ENCODE measurements around the gene CPNE8. TPM values are rescaled to one million over a fixed set of nuclear protein-coding genes. Genes with fewer than 3 reads are reported as not detected.

Gene CPNE8
- polyA plus RNA-seq, 2 of the 4 experiments (the other 2 are of a cell fraction): 8.0 to 30.1 TPM

- H3K9me3 ChIP-seq: no peaks in the 10 kb centered on the region
- TF ChIP-seq ESRRA (IDR thresholded peaks at IDR 0.05; ENCODE audit: borderline replicate concordance, low read length) (no peak), NPAS2 (CRISPR knock-in tag; IDR thresholded peaks at IDR 0.05; ENCODE audit: borderline replicate concordance) (no peak), RNF2 (IDR thresholded peaks at IDR 0.05; ENCODE audit: borderline replicate concordance, low read depth) (no peak), KDM1A (IDR thresholded peaks at IDR 0.05; ENCODE audit: low read depth) (no peak), SREBF2 (IDR thresholded peaks at IDR 0.05) (no peak), HMGXB4 (CRISPR knock-in tag; IDR thresholded peaks at IDR 0.05; ENCODE audit: borderline replicate concordance) (no peak), POLR2AphosphoS2 (conservative IDR thresholded peaks at IDR 0.05; ENCODE audit: low read length) (no peak), MAFK (IDR thresholded peaks at IDR 0.05; ENCODE audit: partially characterized antibody) (peak; percentile 83)
- no peak for ATAC-seq
- H3K4me1 ChIP-seq: no peaks in the 10 kb centered on the region
- no peak overlapping the region for H3K27ac ChIP-seq
- ChIA-PET CTCF (interaction anchor here (1.3 kb wide), 1 partner anchor 10 kb away, joined by 3 read pairs; no protein-coding TSS in a partner anchor), POLR2A (no interaction called here)
- H3K4me2 ChIP-seq: no peak overlapping the region
- no peak for DNase-seq (ENCODE audit: low read depth in 1 of 2, low spot score in 1 of 2)
- no peak overlapping the region for H3K4me3 ChIP-seq
- FAIRE-seq: no peak
- WGBS (ENCODE audit: missing lambda C conversion rate): 91% methylated on average over 1 of the region's 1 CpG
Measured at GRCh38 chr12:38697289-38697688, 208.1 kb downstream of the CPNE8 start.

GRCh38 chr12:38695057-38695456 is 210.3 kb downstream of the CPNE8 start:
- ChIA-PET POLR2A (no interaction called here), CTCF (no interaction called here)
- Histone ChIP-seq H3K9me3 (no peaks in the 10 kb centered on the region), H3K4me1 (no peaks in the 10 kb centered on the region), H3K4me2 (no peak overlapping the region), H3K27ac (no peak overlapping the region), H3K4me3 (no peak overlapping the region)
- 90% methylated on average over 3 of the region's 3 CpGs for WGBS (ENCODE audit: missing lambda C conversion rate)
- ATAC-seq (no peak), DNase-seq (ENCODE audit: low read depth in 1 of 2, low spot score in 1 of 2) (no peak), FAIRE-seq (no peak)
- TF ChIP-seq HOXA7 (CRISPR knock-in tag; IDR thresholded peaks at IDR 0.05) (no peak), REST (IDR thresholded peaks at IDR 0.05) (no peak), MAFK (IDR thresholded peaks at IDR 0.05; ENCODE audit: partially characterized antibody) (no peak), HMGXB4 (CRISPR knock-in tag; IDR thresholded peaks at IDR 0.05; ENCODE audit: borderline replicate concordance) (no peak), BHLHE40 (IDR thresholded peaks at IDR 0.05; ENCODE audit: low read depth, low read length) (no peak), TFCP2L1 (CRISPR knock-in tag; IDR thresholded peaks at IDR 0.05) (no peak), NR3C1 (IDR thresholded peaks at IDR 0.05) (no peak), EP300 (IDR thresholded peaks at IDR 0.05) (no peak), FOXS1 (CRISPR knock-in tag; IDR thresholded peaks at IDR 0.05) (no peak), RAD21 (conservative IDR thresholded peaks at IDR 0.05 in 1 of 2, IDR thresholded peaks at IDR 0.05 in 1 of 2) (no peak), MYC (IDR thresholded peaks at IDR 0.05; ENCODE audit: borderline replicate concordance, low read length) (no peak), POLR2AphosphoS2 (conservative IDR thresholded peaks at IDR 0.05; ENCODE audit: low read length) (no peak), SMC3 (IDR thresholded peaks at IDR 0.05) (no peak), ZNF302 (CRISPR knock-in tag; IDR thresholded peaks at IDR 0.05) (no peak)
